Measurements from ENCODE around the gene ADAM12.

DNA sequence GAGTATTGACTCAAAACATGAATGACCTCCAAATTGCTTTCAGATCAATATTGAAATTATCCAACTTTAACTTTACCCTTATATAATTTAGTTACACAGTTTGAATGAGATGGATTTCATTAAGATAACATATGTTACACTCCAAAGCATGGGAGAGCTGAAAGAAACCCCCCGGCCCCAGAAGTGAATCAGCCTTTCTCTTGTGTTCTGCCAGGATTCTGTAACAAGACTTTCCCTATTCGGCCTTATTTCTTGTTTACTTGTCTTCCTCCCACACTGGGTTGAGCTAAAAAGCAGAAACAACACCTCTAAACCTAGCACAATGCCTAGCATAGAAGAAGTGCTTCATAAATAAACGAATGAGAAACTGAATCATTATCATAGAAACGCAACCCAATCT lies 224.8 kb downstream of the ADAM12 start:
- TF ChIP-seq EZH2 (IDR thresholded peaks at IDR 0.05; ENCODE audit: borderline replicate concordance, low read depth, low read length, severe bottlenecking) (no peak), CTCF (IDR thresholded peaks at IDR 0.05; ENCODE audit: borderline replicate concordance, extremely low read depth, low read length, poor library complexity, severe bottlenecking) (no peak)
